ENCODE results near the gene MANEAL. TPM values are rescaled to one million over a fixed set of nuclear protein-coding genes. Genes with fewer than 3 reads are reported as not detected.

Gene MANEAL
- total and polyA plus RNA-seq, 5 experiments from 2014 or later = 0.23 to 1.4 (median 1.0) TPM

DNA sequence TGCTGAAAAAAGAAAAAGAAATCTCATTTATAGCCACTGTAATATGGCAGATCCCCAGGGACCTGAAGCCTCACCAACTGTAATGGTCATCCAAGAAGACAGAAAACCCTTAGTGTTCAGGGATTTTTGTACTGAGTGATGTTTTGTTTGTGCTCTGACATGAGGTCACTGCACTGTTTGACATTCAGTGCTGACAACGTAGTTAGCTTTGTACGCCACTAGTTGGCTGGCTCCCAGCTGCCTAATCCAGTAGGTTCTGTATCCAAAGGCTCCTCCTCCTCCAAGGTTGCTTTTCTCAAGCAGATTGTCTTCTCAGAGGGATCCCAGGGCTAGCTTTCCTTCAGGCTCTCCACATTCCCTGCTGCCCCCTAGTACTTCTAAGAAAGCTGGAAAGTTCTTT is 23.8 kb downstream of the MANEAL start:
- POLR2A ChIA-PET = interaction anchor here (1.1 kb wide), 1 partner anchor 10 kb away, joined by 3 read pairs; the partner anchor contains the start of genes C1orf122 and YRDC
- Mint-ChIP-seq H3K27me3 (no peaks in the 10 kb centered on the region), H3K4me1 (no peaks in the 10 kb centered on the region), H3K36me3 (peaks cover 0 to 74% (median 13%) of the 10 kb centered on the region in 3 donors), H3K4me3 (no peak overlapping the region), H3K27ac (peak overlapping the region in 1 of 10 donors; percentile 33), H3K9me3 (no peaks in the 10 kb centered on the region)
- ATAC-seq (no peak), DNase-seq (no peak)

DNA sequence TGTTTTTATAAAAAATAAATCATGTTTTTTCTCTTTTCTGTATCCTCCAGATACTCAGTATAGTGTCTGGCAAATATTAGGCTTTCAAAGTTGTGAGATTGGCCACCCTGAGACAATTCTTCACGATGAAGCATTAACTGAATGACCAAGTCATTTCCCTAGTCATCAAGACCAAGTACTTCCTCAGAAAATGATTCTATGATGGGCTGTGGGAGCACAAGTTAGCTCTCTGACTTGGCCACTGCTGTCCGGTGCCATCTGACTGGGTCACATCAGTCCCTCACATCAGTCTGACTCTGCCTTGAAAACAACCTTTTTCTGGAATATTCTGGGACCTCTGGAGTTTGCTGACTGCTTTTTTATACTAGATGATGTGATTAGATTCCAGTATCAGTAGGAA is 27.8 kb downstream of the MANEAL start:
- POLR2A ChIA-PET = interaction anchor here (1.4 kb wide), 1 partner anchor 13 kb away, joined by 4 read pairs; the partner anchor contains the start of gene YRDC
- DNase-seq (no peak), ATAC-seq (no peak)
- Mint-ChIP-seq H3K9me3 (no peaks in the 10 kb centered on the region), H3K4me3 (no peak overlapping the region), H3K36me3 (peaks cover 0 to 81% (median 14%) of the 10 kb centered on the region in 3 donors), H3K27ac (no peak overlapping the region), H3K27me3 (no peaks in the 10 kb centered on the region), H3K4me1 (peaks cover 0 to 12% (median 2%) of the 10 kb centered on the region in 4 donors)

DNA sequence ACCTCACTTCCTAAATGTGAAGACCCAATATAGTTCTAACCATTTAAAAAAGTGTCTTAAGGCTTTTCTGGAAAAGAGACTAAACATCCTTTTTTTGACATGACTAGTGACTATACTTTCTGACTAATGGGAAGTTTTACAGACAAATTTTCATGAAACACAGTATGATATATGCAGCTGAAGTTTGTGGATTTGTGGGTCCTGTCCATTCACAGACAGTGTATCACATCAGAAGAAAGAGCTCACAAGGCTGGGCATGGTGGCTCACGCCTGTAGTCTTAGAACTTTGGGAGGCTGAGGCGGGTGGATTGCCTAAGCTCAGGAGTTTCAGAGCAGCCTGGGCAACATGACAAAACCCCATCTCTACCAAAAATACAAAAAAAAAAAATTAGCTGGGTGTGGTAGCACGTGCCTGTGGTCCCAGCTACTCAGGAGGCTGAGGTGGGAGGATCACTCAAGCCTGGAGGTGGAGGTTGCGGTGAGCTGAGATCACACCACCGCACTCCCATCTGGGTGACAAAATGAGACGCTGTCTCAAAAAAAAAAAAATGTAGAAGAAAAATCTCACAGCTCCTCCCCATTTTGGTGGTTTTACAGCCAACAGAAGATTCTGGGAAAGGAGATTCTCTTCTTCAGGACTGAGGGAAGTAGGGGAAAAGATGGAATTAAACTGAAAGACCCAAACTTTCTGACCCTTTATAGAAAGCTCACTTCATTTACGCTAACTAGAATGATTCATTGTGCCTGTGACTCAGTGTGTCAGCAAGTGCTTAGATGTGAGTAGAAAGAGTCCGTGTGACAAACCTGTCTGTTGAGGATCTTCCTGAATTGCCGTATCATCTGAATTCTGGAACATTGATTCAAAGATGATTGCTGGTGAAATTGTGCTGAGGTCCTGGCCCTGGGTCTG is 29.5 kb downstream of the MANEAL start:
- H3K4me1 Mint-ChIP-seq = peaks cover 0 to 12% (median 3%) of the 10 kb centered on the region in 4 donors
- POLR2A ChIA-PET = no interaction called here
- peak overlapping the region in 2 of 10 donors; percentile 13 to 79 for H3K27ac Mint-ChIP-seq
- H3K36me3 Mint-ChIP-seq = peaks cover 0 to 80% (median 12%) of the 10 kb centered on the region in 3 donors
- no peak overlapping the region for H3K4me3 Mint-ChIP-seq
- no peaks in the 10 kb centered on the region for H3K9me3 Mint-ChIP-seq
- ATAC-seq = no peak
- no peak for DNase-seq
- H3K27me3 Mint-ChIP-seq = no peaks in the 10 kb centered on the region

DNA sequence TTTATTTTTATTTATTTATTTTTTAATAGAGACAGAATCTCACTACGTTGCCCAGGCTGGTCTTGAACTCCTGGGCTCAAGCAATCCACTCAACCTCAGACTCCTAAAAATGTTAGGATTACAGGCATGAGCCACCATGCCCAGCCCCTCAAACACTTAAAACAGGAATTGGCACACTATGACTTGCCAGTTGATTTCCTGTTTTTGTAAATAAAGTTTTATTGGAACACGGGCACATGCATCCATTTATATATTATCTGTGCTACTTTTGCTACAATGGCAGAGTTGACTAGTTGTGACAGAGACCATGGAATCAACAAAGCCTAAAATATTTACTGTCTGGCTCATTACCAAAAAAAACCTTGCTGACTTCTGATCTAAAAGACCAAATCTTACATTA is 30.4 kb downstream of the MANEAL start:
- no peaks in the 10 kb centered on the region for H3K9me3 Mint-ChIP-seq
- H3K36me3 Mint-ChIP-seq = peaks cover 0 to 80% (median 12%) of the 10 kb centered on the region in 3 donors
- H3K27ac Mint-ChIP-seq = peak overlapping the region in 1 of 10 donors; percentile 79
- peaks cover 0 to 12% (median 3%) of the 10 kb centered on the region in 4 donors for H3K4me1 Mint-ChIP-seq
- no peak overlapping the region for H3K4me3 Mint-ChIP-seq
- DNase-seq = no peak
- H3K27me3 Mint-ChIP-seq = no peaks in the 10 kb centered on the region
- POLR2A ChIA-PET = no interaction called here
- no peak for ATAC-seq

DNA sequence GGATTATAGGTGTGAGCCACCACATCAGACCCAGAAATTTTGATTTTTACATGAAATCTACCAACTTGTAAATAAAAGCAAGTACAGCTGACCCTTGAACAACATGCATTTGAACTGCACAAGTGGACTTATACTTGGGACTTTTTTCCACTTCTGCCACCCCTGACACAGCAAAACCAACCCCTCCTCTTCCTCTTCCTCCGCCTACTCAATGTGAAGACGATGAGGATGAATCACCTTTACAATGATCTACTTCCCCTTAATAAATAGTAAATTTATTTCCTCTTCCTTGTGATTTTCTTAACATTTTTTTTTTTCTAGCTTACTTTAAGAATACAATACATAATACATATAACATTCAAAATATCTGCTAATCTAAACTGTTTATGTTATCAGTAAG is 31.9 kb downstream of the MANEAL start:
- Mint-ChIP-seq H3K9me3 (no peaks in the 10 kb centered on the region), H3K4me3 (no peak overlapping the region), H3K27me3 (no peaks in the 10 kb centered on the region), H3K27ac (peak overlapping the region in 2 of 10 donors; percentile 21 to 24), H3K4me1 (peaks cover 0 to 12% (median 3%) of the 10 kb centered on the region in 4 donors), H3K36me3 (peaks cover 0 to 81% (median 8%) of the 10 kb centered on the region in 3 donors)
- DNase-seq = no peak
- ATAC-seq = no peak
- POLR2A ChIA-PET = no interaction called here

DNA sequence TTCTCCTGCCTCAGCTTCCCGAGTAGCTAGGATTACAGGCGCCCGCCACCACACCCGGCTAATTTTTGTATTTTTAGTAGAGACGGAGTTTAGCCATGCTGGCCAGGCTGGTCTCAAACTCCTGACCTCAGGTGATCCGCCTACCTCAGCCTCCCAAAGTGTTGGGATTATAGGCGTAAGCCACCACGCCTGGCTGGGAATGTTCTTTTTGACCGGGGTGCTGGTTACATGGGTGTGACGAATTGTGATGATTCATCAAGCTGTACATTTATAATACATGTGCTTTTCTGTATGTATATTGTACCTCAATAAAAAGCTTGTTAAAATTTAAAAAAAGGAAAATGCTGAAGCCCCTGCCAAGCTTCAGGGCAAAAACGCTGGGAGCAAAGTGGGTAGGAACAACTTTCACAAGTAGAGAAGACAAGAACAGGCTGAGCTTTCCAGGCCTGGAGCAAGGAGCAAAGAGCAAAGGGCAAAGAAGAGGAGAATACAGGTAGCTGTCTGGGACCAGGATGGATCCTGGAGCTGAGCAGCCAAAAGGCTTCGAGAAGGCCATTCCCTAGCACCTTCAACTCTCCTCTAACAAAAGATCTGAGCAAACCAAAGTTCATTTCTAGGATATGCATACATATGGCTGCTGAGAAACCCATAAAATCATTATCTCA is 34.9 kb downstream of the MANEAL start:
- Mint-ChIP-seq H3K27me3 (no peaks in the 10 kb centered on the region), H3K27ac (peak overlapping the region in 2 of 10 donors; percentile 8 to 37), H3K4me3 (no peak overlapping the region), H3K9me3 (no peaks in the 10 kb centered on the region), H3K4me1 (peaks cover 0 to 9% (median 3%) of the 10 kb centered on the region in 4 donors), H3K36me3 (peaks cover 0 to 74% (median 3%) of the 10 kb centered on the region in 3 donors)
- DNase-seq (no peak), ATAC-seq (no peak)
- POLR2A ChIA-PET = no interaction called here

DNA sequence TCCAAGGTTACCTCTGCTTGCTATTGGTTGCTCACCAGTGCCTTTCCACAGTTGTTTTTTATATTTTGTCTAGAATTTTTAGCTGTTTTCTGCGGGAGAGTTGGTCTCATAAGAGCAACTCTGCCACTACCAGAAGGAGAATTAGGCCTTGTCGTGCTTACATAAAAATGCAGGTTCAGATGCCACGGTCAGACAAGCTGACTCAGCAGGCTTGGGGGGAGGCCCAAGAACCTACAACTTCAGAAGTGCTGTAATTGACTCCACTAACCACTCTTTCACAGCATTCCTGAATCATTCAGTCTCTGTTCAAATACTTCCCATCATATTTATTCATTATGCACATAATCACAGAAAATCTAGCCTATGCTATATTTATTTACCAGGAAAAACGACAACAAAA is 37.5 kb downstream of the MANEAL start:
- Mint-ChIP-seq H3K4me3 (no peak overlapping the region), H3K9me3 (no peaks in the 10 kb centered on the region), H3K27me3 (no peaks in the 10 kb centered on the region), H3K36me3 (peaks cover 8 to 82% (median 13%) of the 10 kb centered on the region in 3 donors), H3K4me1 (peaks cover 0 to 3% (median 0%) of the 10 kb centered on the region in 4 donors), H3K27ac (no peak overlapping the region)
- ATAC-seq (no peak), DNase-seq (no peak)
- POLR2A ChIA-PET = no interaction called here

DNA sequence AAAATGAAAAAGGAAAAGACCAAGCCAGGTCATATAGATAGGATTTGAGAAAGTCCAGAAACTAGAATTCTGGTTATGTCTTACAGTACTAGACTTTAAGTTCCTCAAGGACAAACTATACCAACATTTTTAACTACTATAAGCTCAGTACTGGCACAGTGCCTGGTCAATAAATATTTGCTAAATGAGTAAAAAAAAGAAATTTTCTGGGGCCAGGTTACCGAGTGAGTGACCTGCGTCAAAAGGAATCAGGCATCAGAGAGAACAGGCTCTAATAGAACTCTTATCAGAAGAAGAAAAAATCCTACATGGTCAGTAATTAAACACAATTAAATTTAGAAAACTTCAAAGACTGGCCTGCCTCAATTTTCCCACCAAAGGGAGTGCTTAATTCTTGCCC is 38.2 kb downstream of the MANEAL start:
- Mint-ChIP-seq H3K27ac (no peak overlapping the region), H3K4me1 (peaks cover 0 to 3% (median 0%) of the 10 kb centered on the region in 4 donors), H3K4me3 (no peak overlapping the region), H3K36me3 (peaks cover 8 to 80% (median 13%) of the 10 kb centered on the region in 3 donors), H3K9me3 (no peaks in the 10 kb centered on the region), H3K27me3 (no peaks in the 10 kb centered on the region)
- POLR2A ChIA-PET = no interaction called here
- no peak for ATAC-seq
- no peak for DNase-seq

DNA sequence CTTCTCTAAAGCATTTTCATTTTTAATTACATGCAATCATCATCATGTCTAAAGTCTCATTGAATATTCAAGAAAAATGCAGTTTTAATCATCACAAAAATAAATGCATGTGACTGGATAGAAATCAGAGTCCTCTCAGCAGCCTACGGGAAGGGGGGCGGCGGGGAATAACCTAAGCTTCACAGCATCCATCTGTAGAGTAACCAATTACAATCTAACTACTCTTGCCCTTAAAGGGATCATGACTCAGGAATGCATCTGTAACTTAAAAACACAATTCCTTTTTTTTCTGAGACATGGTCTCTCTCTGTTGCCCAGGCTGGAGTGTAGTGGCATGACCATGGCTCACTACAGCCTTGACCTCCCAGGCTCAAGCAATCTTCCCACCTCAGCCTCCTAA is 43.1 kb downstream of the MANEAL start:
- peaks cover 0 to 2% (median under 1%) of the 10 kb centered on the region in 4 donors for H3K4me1 Mint-ChIP-seq
- no peak overlapping the region for H3K4me3 Mint-ChIP-seq
- ATAC-seq = no peak
- H3K27me3 Mint-ChIP-seq = peaks cover 0 to 1% (median 0%) of the 10 kb centered on the region in 5 donors
- H3K27ac Mint-ChIP-seq = no peak overlapping the region
- peaks cover 8 to 81% (median 25%) of the 10 kb centered on the region in 3 donors for H3K36me3 Mint-ChIP-seq
- POLR2A ChIA-PET = no interaction called here
- no peaks in the 10 kb centered on the region for H3K9me3 Mint-ChIP-seq
- no peak for DNase-seq

DNA sequence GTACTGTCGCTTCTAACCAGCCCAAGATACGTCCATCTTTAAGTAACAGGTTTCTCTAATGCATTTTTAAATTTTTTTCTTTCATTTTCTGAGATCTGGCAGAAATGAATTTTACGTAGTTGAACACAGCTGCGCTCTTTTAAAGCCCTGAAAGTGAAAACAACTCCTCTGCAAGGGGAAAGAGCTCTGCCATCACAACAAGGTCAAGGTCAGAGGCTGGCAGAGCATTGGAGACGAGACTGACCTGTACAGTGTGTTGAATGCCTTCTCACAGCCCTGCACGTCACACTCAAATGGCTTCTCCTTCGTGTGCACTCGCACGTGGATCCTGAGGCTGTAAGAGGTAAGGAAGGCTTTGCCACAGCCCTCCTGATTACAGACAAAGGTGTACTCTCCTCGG is 46.0 kb downstream of the MANEAL start:
- peaks cover 0 to 1% (median 0%) of the 10 kb centered on the region in 5 donors for H3K27me3 Mint-ChIP-seq
- H3K27ac Mint-ChIP-seq = no peak overlapping the region
- H3K36me3 Mint-ChIP-seq = peaks cover 3 to 76% (median 20%) of the 10 kb centered on the region in 3 donors
- POLR2A ChIA-PET = no interaction called here
- peaks cover 10 to 11% (median 11%) of the 10 kb centered on the region in 4 donors for H3K4me1 Mint-ChIP-seq
- no peak overlapping the region for H3K4me3 Mint-ChIP-seq
- H3K9me3 Mint-ChIP-seq = no peaks in the 10 kb centered on the region
- no peak for ATAC-seq
- DNase-seq = no peak

DNA sequence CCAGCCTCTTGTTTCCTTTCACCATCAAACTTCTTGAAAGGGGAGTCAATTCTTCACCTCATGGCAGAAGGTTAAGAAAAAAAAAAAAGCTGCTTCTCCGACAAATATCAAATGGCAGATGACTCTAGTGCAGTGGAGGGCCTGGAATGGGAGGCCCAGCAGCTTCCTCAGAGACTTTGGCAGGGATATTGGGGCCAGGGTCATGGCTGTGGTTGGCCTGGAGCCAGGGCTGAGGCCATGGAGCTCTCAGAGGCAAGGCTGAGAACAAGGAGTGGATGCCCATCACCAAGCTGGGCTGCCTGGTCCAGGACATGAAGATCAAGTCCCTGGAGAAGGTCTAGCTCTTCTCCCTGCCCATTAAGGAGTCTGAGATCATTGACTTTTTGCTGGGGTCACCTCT is 47.1 kb downstream of the MANEAL start:
- POLR2A ChIA-PET = no interaction called here
- DNase-seq (no peak), ATAC-seq (no peak)
- peaks cover 17 to 20% (median 20%) of the 10 kb centered on the region in 4 donors for H3K4me1 Mint-ChIP-seq
- H3K27me3 Mint-ChIP-seq = peaks cover 0 to 1% (median 0%) of the 10 kb centered on the region in 5 donors
- no peak overlapping the region for H3K27ac Mint-ChIP-seq
- H3K9me3 Mint-ChIP-seq = no peaks in the 10 kb centered on the region
- H3K4me3 Mint-ChIP-seq = no peak overlapping the region
- peaks cover 0 to 76% (median 12%) of the 10 kb centered on the region in 3 donors for H3K36me3 Mint-ChIP-seq

DNA sequence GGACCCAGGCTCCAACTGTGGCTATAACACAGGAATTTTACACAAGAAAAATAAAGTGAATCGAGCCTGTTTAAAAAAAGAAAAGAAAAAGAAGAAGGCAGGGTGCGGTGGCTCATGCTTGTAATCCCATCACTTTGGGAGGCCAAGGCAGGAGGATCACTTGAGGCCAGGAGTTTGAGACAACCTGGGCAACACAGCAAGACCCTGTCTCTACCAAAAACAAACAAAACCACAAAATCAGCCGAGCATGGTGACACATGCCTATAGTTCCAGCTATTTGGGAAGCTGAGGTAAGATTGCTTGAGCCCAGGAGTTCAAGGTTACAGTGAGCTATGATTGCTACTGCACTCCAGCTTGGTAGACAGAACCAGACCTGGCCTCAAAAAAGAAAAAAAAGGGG is 48.0 kb downstream of the MANEAL start:
- no peak for DNase-seq
- Mint-ChIP-seq H3K27ac (no peak overlapping the region), H3K4me1 (peaks cover 17 to 29% (median 27%) of the 10 kb centered on the region in 4 donors), H3K9me3 (no peaks in the 10 kb centered on the region), H3K4me3 (no peak overlapping the region), H3K36me3 (peaks cover 0 to 69% (median 12%) of the 10 kb centered on the region in 3 donors), H3K27me3 (peaks cover 0 to 1% (median 0%) of the 10 kb centered on the region in 5 donors)
- POLR2A ChIA-PET = no interaction called here
- no peak for ATAC-seq

DNA sequence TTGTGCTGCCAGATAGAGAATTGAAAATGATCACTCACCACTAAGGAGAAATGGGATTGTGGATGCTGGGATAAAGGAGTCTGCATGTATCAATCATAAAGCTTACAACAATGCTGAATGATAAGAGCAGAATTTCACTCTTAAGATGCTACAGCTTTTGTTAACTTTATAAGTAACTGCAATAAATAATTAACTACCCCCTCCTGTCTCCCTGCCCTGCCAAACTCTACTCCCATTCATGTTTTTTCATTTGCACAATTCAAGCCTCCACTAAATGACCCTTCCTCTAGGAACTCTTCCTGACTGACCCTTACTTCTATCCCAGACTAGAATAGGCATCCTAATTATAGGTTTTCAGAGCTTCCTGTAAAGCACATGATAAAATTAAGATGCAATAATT is 50.9 kb downstream of the MANEAL start:
- peak overlapping the region in 1 of 10 donors; percentile 6 for H3K27ac Mint-ChIP-seq
- H3K27me3 Mint-ChIP-seq = peaks cover 0 to 1% (median 0%) of the 10 kb centered on the region in 5 donors
- no peak overlapping the region for H3K4me3 Mint-ChIP-seq
- DNase-seq = no peak
- no peak for ATAC-seq
- POLR2A ChIA-PET = no interaction called here
- H3K9me3 Mint-ChIP-seq = no peaks in the 10 kb centered on the region
- peaks cover 0 to 51% (median 3%) of the 10 kb centered on the region in 3 donors for H3K36me3 Mint-ChIP-seq
- H3K4me1 Mint-ChIP-seq = peaks cover 24 to 50% (median 42%) of the 10 kb centered on the region in 4 donors

Data from naive thymus-derived CD8-positive, alpha-beta T cell (primary cell).